Tibial artery (tissue), 4 donors: ENCODE measurements around the gene PTGDS.

ENCODE experiments used
- DNase-seq, 2 donors: peaks; one replicate each; pipeline ENCODE4 v3.0.0-alpha.2; 2019
- H3K27ac ChIP-seq, 2 donors: fragments of 200-600 bp; sonication (generic) in 1 of 2; 1 replicate in 1 of 2; 2 replicates in 1 of 2; pipeline ENCODE4 v1.5.1; 2018 to 2019; ENCODE audit warnings: mild to moderate bottlenecking in 1 of 2
- H3K27me3 ChIP-seq, 2 donors: fragments of 200-600 bp; sonication (generic) in 1 of 2; one replicate each; pipeline versions ENCODE4 v1.5.1 to v1.6.0; 2016 to 2019
- H3K36me3 ChIP-seq, 3 donors: fragments of 200-600 bp; sonication (generic) in 2 of 3; one replicate each; pipeline ENCODE4 v1.5.1; 2016 to 2019; ENCODE audit warnings: mild to moderate bottlenecking in 2 of 3
- H3K4me1 ChIP-seq, 4 donors: fragments of 200-600 bp; sonication (generic) in 2 of 4; 1 replicate in 3 of 4; 2 replicates in 1 of 4; pipeline ENCODE4 v1.5.1; 2016 to 2019
- H3K4me3 ChIP-seq, 2 donors: fragments of 200-600 bp; sonication (generic) in 1 of 2; 1 replicate in 1 of 2; 2 replicates in 1 of 2; pipeline ENCODE4 v1.5.1; 2018 to 2019; ENCODE audit warnings: mild to moderate bottlenecking in 2 of 2
- H3K9me3 ChIP-seq, 3 donors: fragments of 200-600 bp; sonication (generic) in 1 of 3; one replicate each; pipeline ENCODE4 v1.5.1; 2016 to 2019
- CTCF ChIP-seq, 2 experiments: fragments of 200-600 bp in 1 of 2; fragments of 450-650 bp in 1 of 2; IDR thresholded peaks; one replicate each; pipeline ENCODE4 v1.5.1; 2017 to 2019; ENCODE audit warnings: antibody characterized with exemption in 2 of 2, mild to moderate bottlenecking in 1 of 2, moderate library complexity in 1 of 2
- intact Hi-C: fragments of 100-400 bp; cut with DNase I; formaldehyde crosslinking; loops from one replicate; pipeline ENCODE4 v1.15.0; 2023; ENCODE audit warnings: low total_unique reads

PTGDS gene

GRCh38 chr9:136943291-136944211 lies 33.8 kb upstream of the PTGDS start:
- Histone ChIP-seq H3K4me1 (peaks cover 0 to 51% (median 45%) of the 10 kb centered on the region in 4 donors), H3K27ac (peak overlapping the region; percentile 88 to 91), H3K27me3 (no peaks in the 10 kb centered on the region), H3K4me3 (peak overlapping the region; percentile 82 to 83), H3K36me3 (peaks cover 31 to 49% (median 45%) of the 10 kb centered on the region in 3 donors), H3K9me3 (no peaks in the 10 kb centered on the region)
- peak in 1 of 2 donors; percentile 63 for DNase-seq
- intact Hi-C loops, result loop anchor here (2.0 to 5.0 kb wide), 3 partner anchors 56 to 151 kb away; partner anchors contain the start of genes PHPT1, TMEM141 and TRAF2
- TF ChIP-seq CTCF (IDR thresholded peaks at IDR 0.05), result no peak

GRCh38 chr9:136944212-136944518 lies 33.1 kb upstream of the PTGDS start:
- H3K4me3 ChIP-seq, result peak overlapping the region; percentile 82 to 83
- no peak for TF ChIP-seq CTCF (IDR thresholded peaks at IDR 0.05)
- no peak for DNase-seq
- no peaks in the 10 kb centered on the region for H3K27me3 ChIP-seq
- H3K27ac ChIP-seq, result peak overlapping the region; percentile 88 to 91
- peaks cover 0 to 54% (median 47%) of the 10 kb centered on the region in 4 donors for H3K4me1 ChIP-seq
- no peaks in the 10 kb centered on the region for H3K9me3 ChIP-seq
- intact Hi-C loops, result loop anchor here (2.0 to 5.0 kb wide), 3 partner anchors 57 to 152 kb away; partner anchors contain the start of genes PHPT1, TMEM141 and TRAF2
- H3K36me3 ChIP-seq, result peaks cover 31 to 47% (median 39%) of the 10 kb centered on the region in 3 donors

GRCh38 chr9:136944519-136945332 lies 32.6 kb upstream of the PTGDS start, which contains the start of the genes C8G and FBXW5:
Gene C8G, plus strand, starts transcription at chr9:136945243. Its CDS starts 78 bp downstream, at chr9:136945321.
Gene FBXW5, minus strand, starts transcription at chr9:136944738. Its CDS starts 655 bp downstream, at chr9:136944083.
- Histone ChIP-seq H3K27me3 (no peaks in the 10 kb centered on the region), H3K36me3 (peaks cover 31 to 41% (median 34%) of the 10 kb centered on the region in 3 donors), H3K4me3 (peak within 1 kb of the TSS; percentile 82 to 83), H3K9me3 (no peaks in the 10 kb centered on the region), H3K4me1 (peaks cover 0 to 58% (median 47%) of the 10 kb centered on the region in 4 donors), H3K27ac (peak within 1 kb of the TSS; percentile 88 to 91)
- TF ChIP-seq CTCF (IDR thresholded peaks at IDR 0.05), result peak; percentile 98
- intact Hi-C loops, result loop anchor here (2.0 to 5.0 kb wide), 3 partner anchors 57 to 152 kb away; partner anchors contain the start of genes PHPT1, TMEM141 and TRAF2
- DNase-seq, result peak; percentile 91 to 97

GRCh38 chr9:136945333-136946227 lies 31.7 kb upstream of the PTGDS start:
- Histone ChIP-seq H3K27ac (no peak overlapping the region), H3K9me3 (no peaks in the 10 kb centered on the region), H3K4me1 (peaks cover 0 to 58% (median 45%) of the 10 kb centered on the region in 4 donors), H3K4me3 (no peak overlapping the region), H3K27me3 (no peaks in the 10 kb centered on the region), H3K36me3 (peaks cover 27 to 33% (median 27%) of the 10 kb centered on the region in 3 donors)
- intact Hi-C loops, result loop anchor here (2.0 kb wide), 1 partner anchor 97 kb away; the partner anchor contains the start of gene PHPT1
- no peak for TF ChIP-seq CTCF (IDR thresholded peaks at IDR 0.05)
- DNase-seq, result no peak
